Fibroblast of lung (primary cell): ENCODE results near the gene TUT7.

Source experiments
- CTCF ChIP-seq, 2 donors: IDR thresholded peaks in 1 of 2; conservative IDR thresholded peaks in 1 of 2; 1 replicate in 1 of 2; 2 replicates in 1 of 2; pipeline ENCODE4 v1.5.1; 2011 to 2012; ENCODE audit warnings: low read length in 2 of 2, control low read depth in 1 of 2, inconsistent platforms in 1 of 2, low read depth in 1 of 2, mild to moderate bottlenecking in 1 of 2
- EZH2 ChIP-seq: IDR thresholded peaks from 2 replicates; pipeline ENCODE4 v1.5.1; 2012; ENCODE audit warnings: low read length, control low read depth, mild to moderate bottlenecking; ENCODE audit errors: missing control alignments

DNA sequence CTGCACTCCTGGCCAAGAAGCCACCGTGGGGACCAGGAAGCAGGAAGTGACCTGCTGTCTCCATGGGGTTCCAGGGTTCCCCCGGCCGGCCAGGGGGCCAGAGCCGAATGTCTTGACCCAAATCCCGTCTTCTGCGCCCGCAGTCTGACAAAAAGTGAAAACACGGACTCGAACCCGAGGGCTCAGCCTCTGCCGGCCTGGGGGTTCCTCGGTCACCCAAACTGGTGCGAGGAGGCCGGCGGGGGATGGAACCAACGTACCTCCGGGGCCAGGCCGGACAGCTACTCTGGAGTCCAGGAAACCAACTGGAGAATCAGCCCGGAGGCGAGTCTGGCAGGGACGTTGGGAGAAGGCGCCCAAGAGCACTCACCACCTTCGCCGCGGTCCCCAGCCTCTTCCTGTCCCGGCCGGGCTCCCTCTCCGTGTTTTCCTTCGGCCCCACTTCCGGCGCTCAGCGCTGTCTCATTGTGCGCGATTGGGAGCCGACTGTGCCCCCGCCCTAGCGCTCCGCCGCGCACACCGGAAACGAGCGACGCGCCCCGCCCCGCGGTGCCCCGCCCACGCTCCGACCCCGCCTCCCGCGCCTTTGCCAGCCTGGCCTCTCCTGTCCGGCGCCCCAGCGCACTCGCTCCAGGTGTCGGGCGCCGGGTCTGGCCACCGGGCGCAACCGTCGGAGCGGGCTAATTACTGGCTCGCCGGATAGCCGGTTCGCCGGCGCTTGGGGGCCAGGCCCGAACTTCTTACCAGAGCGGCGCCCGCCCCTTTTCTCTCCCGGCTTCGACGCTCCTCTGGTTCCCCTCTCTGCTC, at the start of gene TUT7:
- TF ChIP-seq CTCF (conservative IDR thresholded peaks at IDR 0.05 in 1 of 2, IDR thresholded peaks at IDR 0.05 in 1 of 2; ENCODE audit: low read depth in 1 of 2, low read length in 2 of 2) = no peak
- no peak for TF ChIP-seq EZH2
